WERI-Rb-1 (cell line): Measurements from ENCODE around the gene USP9X.
"Not testable (repeated sequence)": the region's sequence is repeated elsewhere in the genome, so short reads cannot be mapped to it uniquely, and the experiment has no call there.

Experiments
- DNase-seq: peaks from one replicate; pipeline ENCODE4 v3.0.0-alpha.2; 2020
- H3K27ac ChIP-seq: fragments of 250-450 bp; sonication (Bioruptor Pico); 2 replicates; pipeline ENCODE4 v1.5.1; 2020; ENCODE audit warnings: mild to moderate bottlenecking, moderate library complexity
- H3K27me3 ChIP-seq: fragments of 250-450 bp; sonication (Bioruptor Pico); 2 replicates; pipeline ENCODE4 v1.5.1; 2021; ENCODE audit warnings: mild to moderate bottlenecking, low read depth, moderate library complexity; ENCODE audit not compliant: insufficient read depth, severe bottlenecking
- H3K36me3 ChIP-seq: fragments of 250-450 bp; sonication (Bioruptor Pico); 2 replicates; pipeline ENCODE4 v1.5.1; 2020; ENCODE audit warnings: mild to moderate bottlenecking, moderate library complexity
- H3K4me3 ChIP-seq: 2 replicates; pipeline ENCODE4 v1.5.1; 2011; ENCODE audit warnings: low read depth, mild to moderate bottlenecking, control low read depth, low read length
- H3K9me3 ChIP-seq: fragments of 250-450 bp; sonication (Bioruptor Pico); 2 replicates; pipeline ENCODE4 v1.5.1; 2021; ENCODE audit warnings: mild to moderate bottlenecking, moderate library complexity; ENCODE audit not compliant: severe bottlenecking
- TF ChIP-seq, protein P1 (sequence below): IDR thresholded peaks from 2 replicates; pipeline ENCODE4 v1.5.1; 2011; ENCODE audit warnings: low read depth, mild to moderate bottlenecking, control low read depth, inconsistent platforms, low read length

The USP9X gene

DNA sequence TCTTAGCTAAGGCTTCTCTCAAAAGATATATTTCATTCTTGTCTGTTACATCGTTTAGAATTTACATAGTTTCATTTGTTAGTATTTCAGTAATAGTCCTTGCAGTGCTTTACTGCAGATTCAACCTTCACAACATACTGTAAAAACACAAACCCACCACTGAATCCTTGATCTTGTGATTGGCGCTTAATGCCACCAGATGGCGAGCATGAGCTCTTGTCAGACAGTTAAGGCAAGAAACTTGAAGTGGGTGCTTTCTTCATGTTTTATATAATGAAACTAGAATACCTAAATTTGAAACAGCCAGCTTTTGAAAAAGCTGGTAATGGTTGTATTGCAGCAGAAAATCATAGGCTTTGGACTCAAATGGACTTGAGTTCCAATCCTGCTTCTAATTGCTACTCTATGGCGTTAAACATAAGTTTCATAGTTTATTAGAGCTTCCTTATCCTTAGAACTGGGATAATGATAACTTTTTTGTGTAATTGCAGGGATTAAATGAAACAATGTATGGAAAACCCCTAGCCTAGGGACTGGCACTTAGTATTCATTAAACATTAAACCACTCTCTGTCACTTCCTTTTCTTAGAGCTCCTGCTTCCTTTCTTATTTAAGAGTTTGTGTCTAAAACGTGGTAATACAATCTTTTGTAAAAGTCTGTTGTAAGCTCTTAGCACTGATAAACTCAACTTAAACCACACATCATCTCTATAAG lies 95.1 kb downstream of the USP9X start:
- Histone ChIP-seq H3K4me3 (no peak overlapping the region), H3K36me3 (peaks cover 23% of the 10 kb centered on the region), H3K9me3 (no peaks in the 10 kb centered on the region), H3K27me3 (no peaks in the 10 kb centered on the region), H3K27ac (no peak overlapping the region)
- TF ChIP-seq, protein P1, sequence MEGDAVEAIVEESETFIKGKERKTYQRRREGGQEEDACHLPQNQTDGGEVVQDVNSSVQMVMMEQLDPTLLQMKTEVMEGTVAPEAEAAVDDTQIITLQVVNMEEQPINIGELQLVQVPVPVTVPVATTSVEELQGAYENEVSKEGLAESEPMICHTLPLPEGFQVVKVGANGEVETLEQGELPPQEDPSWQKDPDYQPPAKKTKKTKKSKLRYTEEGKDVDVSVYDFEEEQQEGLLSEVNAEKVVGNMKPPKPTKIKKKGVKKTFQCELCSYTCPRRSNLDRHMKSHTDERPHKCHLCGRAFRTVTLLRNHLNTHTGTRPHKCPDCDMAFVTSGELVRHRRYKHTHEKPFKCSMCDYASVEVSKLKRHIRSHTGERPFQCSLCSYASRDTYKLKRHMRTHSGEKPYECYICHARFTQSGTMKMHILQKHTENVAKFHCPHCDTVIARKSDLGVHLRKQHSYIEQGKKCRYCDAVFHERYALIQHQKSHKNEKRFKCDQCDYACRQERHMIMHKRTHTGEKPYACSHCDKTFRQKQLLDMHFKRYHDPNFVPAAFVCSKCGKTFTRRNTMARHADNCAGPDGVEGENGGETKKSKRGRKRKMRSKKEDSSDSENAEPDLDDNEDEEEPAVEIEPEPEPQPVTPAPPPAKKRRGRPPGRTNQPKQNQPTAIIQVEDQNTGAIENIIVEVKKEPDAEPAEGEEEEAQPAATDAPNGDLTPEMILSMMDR = peak; percentile 72
- DNase-seq = peak; percentile 46

DNA sequence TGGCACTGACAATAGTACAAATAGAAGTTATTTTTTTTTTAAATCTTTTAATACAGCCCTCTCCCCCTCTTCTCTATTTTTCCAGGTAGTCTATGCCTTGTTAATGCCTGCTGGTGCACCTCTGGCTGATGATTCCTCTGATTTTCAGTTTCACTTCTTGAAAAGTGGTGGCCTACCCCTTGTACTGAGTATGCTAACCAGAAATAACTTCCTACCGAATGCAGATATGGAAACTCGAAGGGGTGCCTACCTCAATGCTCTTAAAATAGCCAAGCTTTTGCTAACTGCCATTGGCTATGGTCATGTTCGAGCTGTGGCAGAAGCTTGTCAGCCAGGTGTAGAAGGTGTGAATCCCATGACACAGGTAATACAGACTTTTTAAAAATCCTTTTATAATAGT lies 99.1 kb downstream of the USP9X start:
- Histone ChIP-seq H3K36me3 (peaks cover 58% of the 10 kb centered on the region), H3K27me3 (no peaks in the 10 kb centered on the region), H3K27ac (no peak overlapping the region), H3K9me3 (no peaks in the 10 kb centered on the region), H3K4me3 (no peak overlapping the region)
- no peak for DNase-seq
- TF ChIP-seq, protein P1 = no peak

DNA sequence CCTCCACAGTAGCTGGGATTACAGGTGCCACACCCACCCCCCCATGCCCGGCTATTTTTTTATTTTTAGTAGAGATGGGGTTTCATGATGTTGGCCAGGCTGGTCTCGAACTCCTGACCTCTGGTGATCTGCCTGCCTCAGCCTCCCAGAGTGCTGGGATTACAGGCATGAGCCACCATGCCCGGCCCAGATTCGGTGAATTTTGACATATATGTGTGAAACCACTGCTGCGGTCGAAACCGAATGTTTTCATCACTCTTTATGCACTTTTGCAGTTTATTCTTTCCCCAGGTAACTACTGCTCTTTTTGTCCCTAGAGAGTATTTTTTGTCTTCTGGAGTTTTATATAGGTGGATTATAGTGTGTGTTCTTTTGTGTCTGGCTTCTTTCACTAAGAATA lies 101.7 kb downstream of the USP9X start:
- H3K4me3 ChIP-seq, H3K9me3 ChIP-seq, H3K27me3 ChIP-seq, H3K27ac ChIP-seq, DNase-seq: not testable (repeated sequence)
- peaks cover 72% of the 10 kb centered on the region for H3K36me3 ChIP-seq

DNA sequence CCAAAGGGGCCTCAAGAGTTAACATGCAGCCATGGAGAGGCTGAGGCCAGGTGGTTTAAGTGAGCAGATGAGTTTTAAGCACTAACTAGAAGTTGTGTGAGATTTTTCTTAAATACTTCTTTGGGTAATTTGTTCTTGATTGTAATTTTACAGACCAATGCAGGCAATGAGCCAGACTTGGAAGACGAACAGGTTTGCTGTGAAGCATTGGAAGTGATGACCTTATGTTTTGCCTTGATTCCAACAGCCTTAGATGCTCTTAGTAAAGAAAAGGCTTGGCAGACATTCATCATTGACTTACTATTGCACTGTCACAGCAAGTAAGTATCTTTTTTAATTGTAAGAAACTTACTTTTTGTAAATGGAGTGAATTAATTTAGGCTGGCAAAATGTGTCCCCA lies 103.9 kb downstream of the USP9X start:
- Histone ChIP-seq H3K4me3 (no peak overlapping the region), H3K27me3 (no peaks in the 10 kb centered on the region), H3K27ac (no peak overlapping the region), H3K9me3 (no peaks in the 10 kb centered on the region), H3K36me3 (peaks cover 77% of the 10 kb centered on the region)
- no peak for DNase-seq
- TF ChIP-seq, protein P1 = no peak

DNA sequence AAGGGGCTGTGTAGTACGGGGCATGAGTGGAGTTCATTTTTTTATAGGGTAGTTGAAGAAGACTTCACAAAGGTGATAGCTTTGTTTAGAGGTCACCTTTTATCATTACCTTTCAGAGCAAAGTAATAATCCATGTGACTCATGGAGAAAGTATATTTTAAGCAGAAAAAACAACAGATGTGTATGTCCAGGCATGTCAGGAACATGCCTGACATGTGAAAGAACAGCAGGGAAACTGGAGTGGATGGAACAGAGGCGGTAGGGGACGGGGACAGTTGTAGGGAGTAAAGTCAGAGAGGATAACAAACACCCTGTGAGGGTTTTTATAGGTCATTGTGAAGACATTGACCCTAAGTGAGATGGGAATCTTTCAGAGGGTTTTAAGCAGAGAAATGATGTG lies 107.6 kb downstream of the USP9X start:
- H3K27ac ChIP-seq = peak overlapping the region; percentile 16; the same call in 1 of the 2 replicates
- H3K27me3 ChIP-seq = no peaks in the 10 kb centered on the region
- H3K36me3 ChIP-seq = peaks cover 70% of the 10 kb centered on the region
- H3K9me3 ChIP-seq = no peaks in the 10 kb centered on the region
- no peak for DNase-seq
- TF ChIP-seq, protein P1 = no peak
- H3K4me3 ChIP-seq = no peak overlapping the region

DNA sequence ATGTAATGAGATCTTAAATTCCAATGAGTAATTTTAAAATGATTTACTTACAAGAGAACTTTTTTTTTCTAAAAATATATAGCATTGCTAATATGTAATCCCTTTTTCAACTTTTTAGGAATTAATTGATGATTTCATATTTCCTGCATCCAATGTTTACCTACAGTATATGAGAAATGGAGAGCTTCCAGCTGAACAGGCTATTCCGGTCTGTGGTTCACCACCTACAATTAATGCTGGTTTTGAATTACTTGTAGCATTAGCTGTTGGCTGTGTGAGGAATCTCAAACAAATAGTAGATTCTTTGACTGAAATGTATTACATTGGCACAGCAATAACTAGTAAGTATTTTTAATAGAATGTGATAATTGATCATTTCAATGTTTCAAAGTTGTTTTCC lies 113.2 kb downstream of the USP9X start:
- TF ChIP-seq, protein P1 = no peak
- Histone ChIP-seq H3K4me3 (no peak overlapping the region), H3K9me3 (no peaks in the 10 kb centered on the region), H3K36me3 (peaks cover 80% of the 10 kb centered on the region), H3K27me3 (no peaks in the 10 kb centered on the region), H3K27ac (no peak overlapping the region)
- no peak for DNase-seq
